Measurements from ENCODE around the gene TBXA2R.

DNA sequence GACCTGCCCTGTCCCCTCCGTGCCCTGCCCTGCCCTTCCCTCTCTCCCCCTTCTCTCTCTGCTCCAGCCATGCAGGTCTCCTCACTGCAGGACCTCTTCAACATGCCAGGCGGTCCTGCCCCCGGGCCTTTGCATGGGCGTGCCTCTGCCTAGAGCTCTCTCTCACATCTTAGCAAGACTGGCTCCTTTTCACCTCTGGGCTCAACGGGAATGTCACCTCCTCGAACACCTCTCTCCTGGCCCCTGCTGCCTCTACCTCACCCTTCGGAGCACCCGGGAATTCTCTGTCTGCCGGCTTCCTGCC is 54.9 kb downstream of the TBXA2R start:
- TF ChIP-seq GATA3 (IDR thresholded peaks at IDR 0.05; ENCODE audit: low read depth, low read length) (no peak), GATA2 (IDR thresholded peaks at IDR 0.05; ENCODE audit: low read depth, low read length) (no peak)

Measured in SH-SY5Y (cell line).